HCT116 (cell line): Measurements from ENCODE around the gene DNAH7. TPM values are rescaled to one million over a fixed set of nuclear protein-coding genes. Genes with fewer than 3 reads are reported as not detected.

Experiments used
- ATAC-seq: fragments of 200-7000 bp; cut with Tn5 transposase; 2 replicates; pipeline ENCODE4 v1.9.1; 2020; ENCODE audit warnings: mild to moderate bottlenecking, moderate library complexity
- BruUV-seq: library from RNA; stranded (reverse); fragments of 400-500 nt; replicated peaks from 2 replicates; lab custom pipeline; 2021; lab: Mats Ljungman, UMichigan
- CTCF ChIA-PET: fragments of 300-600 bp; sonication (Branson Sonifier 250); formaldehyde crosslinking; loops from one replicate; lab custom pipeline; 2021; ENCODE audit warnings: antibody characterized with exemption; lab: Charles Lee
- POLR2A ChIA-PET: fragments of 300-600, 350-600 bp; sonication (Branson Sonifier 250); formaldehyde crosslinking; loops from one replicate; lab custom pipeline; 2021; ENCODE audit warnings: antibody characterized with exemption; lab: Charles Lee
- RAD21 ChIA-PET, 2 experiments: fragments of 300-600 bp; sonication (Branson Sonifier 250); formaldehyde crosslinking; loops; one replicate each; lab custom pipeline; 2023; ENCODE audit warnings: low total read pairs in 2 of 2; ENCODE audit not compliant: uncharacterized antibody in 2 of 2, unreplicated experiment in 2 of 2, low non-redundant PET in 1 of 2; lab: Charles Lee
- DNase-seq: peaks from one replicate; pipeline ENCODE4 v3.0.0-alpha.2; 2010; ENCODE audit warnings: low read depth, low spot score
- H2AFZ ChIP-seq: fragments of 200-600 bp; shearing (Covaris generic), sonication (generic); 2 replicates; pipeline ENCODE4 v1.6.1; 2017; ENCODE audit warnings: low read depth, mixed run types, mixed read lengths, antibody characterized with exemption, low read length; ENCODE audit not compliant: poor library complexity, severe bottlenecking
- H3K27ac ChIP-seq: 2 replicates; pipeline ENCODE4 v1.5.1; 2012; ENCODE audit warnings: low read depth, low read length
- H3K27me3 ChIP-seq: fragments of 200-600 bp; sonication (generic); 2 replicates; pipeline ENCODE4 v1.6.1; 2016; ENCODE audit warnings: mixed run types, low read length, mixed read lengths; ENCODE audit not compliant: insufficient read depth
- H3K36me3 ChIP-seq, 2 experiments: fragments of 200-500 bp in 1 of 2; fragments of 200-600 bp in 1 of 2; sonication (Bioruptor generic) in 1 of 2; sonication (generic) in 1 of 2; 2 replicates each; pipeline versions ENCODE4 v1.5.1 to v1.6.1; 2014 to 2016; ENCODE audit warnings: low read length in 2 of 2, inconsistent platforms in 1 of 2, mixed read lengths in 1 of 2, mixed run types in 1 of 2; ENCODE audit not compliant: insufficient read depth in 2 of 2, control insufficient read depth in 1 of 2
- H3K4me1 ChIP-seq, 2 experiments: fragments of 200-600 bp in 1 of 2; sonication (generic) in 1 of 2; 2 replicates each; pipeline versions ENCODE4 v1.5.1 to v1.6.1; 2012 to 2017; ENCODE audit warnings: low read length in 2 of 2, inconsistent platforms in 1 of 2, mild to moderate bottlenecking in 1 of 2, mixed read lengths in 1 of 2, mixed run types in 1 of 2, moderate library complexity in 1 of 2; ENCODE audit not compliant: insufficient read depth in 2 of 2, control insufficient read depth in 1 of 2
- H3K4me2 ChIP-seq: fragments of 200-600 bp; sonication (generic); 2 replicates; pipeline ENCODE4 v1.6.1; 2017; ENCODE audit warnings: mixed run types, low read length, mixed read lengths
- H3K4me3 ChIP-seq, 2 experiments: fragments of 200-600 bp in 1 of 2; sonication (generic) in 1 of 2; replicated peaks in 1 of 2; 2 replicates each; pipeline ENCODE4 v1.5.1; 2011 to 2016; ENCODE audit warnings: low read length in 2 of 2, control low read depth in 1 of 2, low read depth in 1 of 2, mild to moderate bottlenecking in 1 of 2, mixed read lengths in 1 of 2, mixed run types in 1 of 2
- H3K79me2 ChIP-seq: fragments of 200-600 bp; sonication (generic); 2 replicates; pipeline ENCODE4 v1.6.1; 2017; ENCODE audit warnings: mild to moderate bottlenecking, mixed run types, low read length, moderate library complexity, mixed read lengths; ENCODE audit not compliant: insufficient read depth
- H3K9ac ChIP-seq: fragments of 200-600 bp; sonication (generic); 2 replicates; pipeline ENCODE4 v1.6.1; 2016; ENCODE audit warnings: low read length, mixed read lengths
- H3K9me2 ChIP-seq: fragments of 200-600 bp; sonication (generic), shearing (Covaris generic); 2 replicates; pipeline ENCODE4 v1.6.1; 2017; ENCODE audit warnings: mixed run types, mild to moderate bottlenecking, moderate library complexity; ENCODE audit not compliant: insufficient read depth
- H3K9me3 ChIP-seq, 2 experiments: fragments of 200-500 bp in 1 of 2; fragments of 200-600 bp in 1 of 2; sonication (Bioruptor generic) in 1 of 2; sonication (generic) in 1 of 2; 2 replicates each; pipeline ENCODE4 v1.6.1; 2014 to 2017; ENCODE audit warnings: low read length in 2 of 2, mixed read lengths in 2 of 2, inconsistent platforms in 1 of 2, low read depth in 1 of 2, mild to moderate bottlenecking in 1 of 2, mixed run types in 1 of 2, moderate library complexity in 1 of 2; ENCODE audit not compliant: control insufficient read depth in 1 of 2, insufficient read depth in 1 of 2
- H4K20me1 ChIP-seq: fragments of 200-600 bp; sonication (generic), shearing (Covaris generic); 2 replicates; pipeline ENCODE4 v1.6.1; 2017; ENCODE audit warnings: mixed run types, mild to moderate bottlenecking, moderate library complexity; ENCODE audit not compliant: insufficient read depth
- EGR1 ChIP-seq: IDR thresholded peaks from 2 replicates; pipeline ENCODE4 v1.6.1; 2012; ENCODE audit warnings: low read depth
- EZH2 ChIP-seq: fragments of 200-600 bp; sonication (generic); IDR thresholded peaks from 2 replicates; pipeline ENCODE4 v1.6.1; 2017; ENCODE audit warnings: antibody characterized with exemption, mixed run types
- JUND ChIP-seq: IDR thresholded peaks from 2 replicates; pipeline ENCODE4 v1.6.1; 2012
- POLR2AphosphoS5 ChIP-seq: IDR thresholded peaks from 2 replicates; pipeline ENCODE4 v1.6.1; 2011; ENCODE audit warnings: mild to moderate bottlenecking, low read depth, low read length, moderate library complexity
- SIN3A ChIP-seq: IDR thresholded peaks from 2 replicates; pipeline ENCODE4 v1.6.1; 2012; ENCODE audit warnings: low read depth
- intact Hi-C: fragments of 100-400 bp; cut with micrococcal nuclease; formaldehyde crosslinking; loops from 2 replicates; pipeline ENCODE4 v1.10.0; 2022
- total RNA-seq: library from RNA; stranded (reverse); gene quantifications from one replicate; pipeline ENCODE4 v1.2.1, GENCODE V29; 2021; ENCODE audit not compliant: unreplicated experiment
- TF ChIP-seq, protein P1 (sequence below): IDR thresholded peaks from 2 replicates; pipeline ENCODE4 v1.6.1; 2011; ENCODE audit warnings: mild to moderate bottlenecking, low read length, moderate library complexity; ENCODE audit not compliant: insufficient replicate concordance; ENCODE audit errors: extremely low read depth
- TF ChIP-seq, protein P2 (sequence below): IDR thresholded peaks from 2 replicates; pipeline ENCODE4 v1.6.1; 2012
- TF ChIP-seq, protein P3 (sequence below): IDR thresholded peaks from 2 replicates; pipeline ENCODE4 v1.6.1; 2012; ENCODE audit warnings: low read depth

Gene DNAH7
- total RNA-seq, 1 experiment from 2014 or later = not detected

DNA sequence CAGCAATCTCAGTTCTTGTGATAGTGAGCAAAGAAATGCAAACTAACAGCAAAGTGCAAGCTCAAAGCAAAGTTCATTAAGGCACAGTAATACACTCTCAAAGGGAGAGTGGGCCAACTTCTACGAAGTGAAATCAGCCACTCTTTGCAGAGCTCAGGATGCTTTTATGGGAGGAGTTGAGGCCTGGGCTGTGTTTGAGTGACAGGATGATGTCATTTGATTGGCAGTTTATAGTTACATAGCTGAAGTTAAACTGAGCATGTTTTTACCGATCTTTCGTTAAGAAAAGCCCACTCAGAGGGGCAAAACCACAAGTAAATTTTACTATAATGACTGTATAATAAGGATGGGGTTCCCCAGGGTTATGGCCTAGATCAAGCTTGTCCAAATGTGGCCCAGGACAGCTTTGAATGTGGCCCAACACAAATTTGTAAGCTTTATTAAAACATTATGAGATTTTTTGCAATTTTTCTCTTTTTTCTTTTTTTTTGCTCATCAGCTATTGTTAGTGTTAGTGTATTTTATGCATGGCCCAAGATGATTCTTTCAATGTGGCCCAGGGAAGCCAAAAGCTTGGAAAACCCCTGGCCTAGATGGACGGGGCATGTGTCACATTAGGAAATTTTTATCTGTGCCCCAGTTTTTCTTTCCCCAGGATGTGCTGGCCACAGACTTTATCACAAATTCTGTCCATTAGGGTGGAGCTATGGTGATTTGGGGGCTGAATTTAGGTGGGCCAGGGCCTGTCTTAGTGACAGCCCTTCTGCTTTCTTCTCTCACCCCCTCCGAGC is 8.3 kb upstream of the DNAH7 start:
- no peak for DNase-seq
- no TSS peak for BruUV-seq
- Histone ChIP-seq H3K27me3 (no peaks in the 10 kb centered on the region), H3K4me2 (no peak overlapping the region)
- TF ChIP-seq, protein P1, sequence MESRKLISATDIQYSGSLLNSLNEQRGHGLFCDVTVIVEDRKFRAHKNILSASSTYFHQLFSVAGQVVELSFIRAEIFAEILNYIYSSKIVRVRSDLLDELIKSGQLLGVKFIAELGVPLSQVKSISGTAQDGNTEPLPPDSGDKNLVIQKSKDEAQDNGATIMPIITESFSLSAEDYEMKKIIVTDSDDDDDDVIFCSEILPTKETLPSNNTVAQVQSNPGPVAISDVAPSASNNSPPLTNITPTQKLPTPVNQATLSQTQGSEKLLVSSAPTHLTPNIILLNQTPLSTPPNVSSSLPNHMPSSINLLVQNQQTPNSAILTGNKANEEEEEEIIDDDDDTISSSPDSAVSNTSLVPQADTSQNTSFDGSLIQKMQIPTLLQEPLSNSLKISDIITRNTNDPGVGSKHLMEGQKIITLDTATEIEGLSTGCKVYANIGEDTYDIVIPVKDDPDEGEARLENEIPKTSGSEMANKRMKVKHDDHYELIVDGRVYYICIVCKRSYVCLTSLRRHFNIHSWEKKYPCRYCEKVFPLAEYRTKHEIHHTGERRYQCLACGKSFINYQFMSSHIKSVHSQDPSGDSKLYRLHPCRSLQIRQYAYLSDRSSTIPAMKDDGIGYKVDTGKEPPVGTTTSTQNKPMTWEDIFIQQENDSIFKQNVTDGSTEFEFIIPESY = no peak
- TF ChIP-seq JUND (no peak), SIN3A (no peak), EGR1 (no peak), POLR2AphosphoS5 (no peak), EZH2 (no peak)
- TF ChIP-seq, protein P2, sequence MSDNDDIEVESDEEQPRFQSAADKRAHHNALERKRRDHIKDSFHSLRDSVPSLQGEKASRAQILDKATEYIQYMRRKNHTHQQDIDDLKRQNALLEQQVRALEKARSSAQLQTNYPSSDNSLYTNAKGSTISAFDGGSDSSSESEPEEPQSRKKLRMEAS = no peak
- TF ChIP-seq, protein P3, sequence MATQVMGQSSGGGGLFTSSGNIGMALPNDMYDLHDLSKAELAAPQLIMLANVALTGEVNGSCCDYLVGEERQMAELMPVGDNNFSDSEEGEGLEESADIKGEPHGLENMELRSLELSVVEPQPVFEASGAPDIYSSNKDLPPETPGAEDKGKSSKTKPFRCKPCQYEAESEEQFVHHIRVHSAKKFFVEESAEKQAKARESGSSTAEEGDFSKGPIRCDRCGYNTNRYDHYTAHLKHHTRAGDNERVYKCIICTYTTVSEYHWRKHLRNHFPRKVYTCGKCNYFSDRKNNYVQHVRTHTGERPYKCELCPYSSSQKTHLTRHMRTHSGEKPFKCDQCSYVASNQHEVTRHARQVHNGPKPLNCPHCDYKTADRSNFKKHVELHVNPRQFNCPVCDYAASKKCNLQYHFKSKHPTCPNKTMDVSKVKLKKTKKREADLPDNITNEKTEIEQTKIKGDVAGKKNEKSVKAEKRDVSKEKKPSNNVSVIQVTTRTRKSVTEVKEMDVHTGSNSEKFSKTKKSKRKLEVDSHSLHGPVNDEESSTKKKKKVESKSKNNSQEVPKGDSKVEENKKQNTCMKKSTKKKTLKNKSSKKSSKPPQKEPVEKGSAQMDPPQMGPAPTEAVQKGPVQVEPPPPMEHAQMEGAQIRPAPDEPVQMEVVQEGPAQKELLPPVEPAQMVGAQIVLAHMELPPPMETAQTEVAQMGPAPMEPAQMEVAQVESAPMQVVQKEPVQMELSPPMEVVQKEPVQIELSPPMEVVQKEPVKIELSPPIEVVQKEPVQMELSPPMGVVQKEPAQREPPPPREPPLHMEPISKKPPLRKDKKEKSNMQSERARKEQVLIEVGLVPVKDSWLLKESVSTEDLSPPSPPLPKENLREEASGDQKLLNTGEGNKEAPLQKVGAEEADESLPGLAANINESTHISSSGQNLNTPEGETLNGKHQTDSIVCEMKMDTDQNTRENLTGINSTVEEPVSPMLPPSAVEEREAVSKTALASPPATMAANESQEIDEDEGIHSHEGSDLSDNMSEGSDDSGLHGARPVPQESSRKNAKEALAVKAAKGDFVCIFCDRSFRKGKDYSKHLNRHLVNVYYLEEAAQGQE = no peak
- TF ChIP-seq, all 23 proteins: peak for 0
- no peak overlapping the region for H3K9ac ChIP-seq
- ATAC-seq = no peak
- intact Hi-C loops = no loop called here
- CTCF ChIA-PET = interaction anchor here (1.0 to 2.7 kb wide), 7 partner anchors 9 to 412 kb away, joined by 3 to 21 read pairs (median 5); partner anchors contain the start of gene DNAH7
- H3K79me2 ChIP-seq = no peaks in the 10 kb centered on the region
- POLR2A ChIA-PET = no interaction called here
- H2AFZ ChIP-seq = no peak overlapping the region
- H3K4me3 ChIP-seq = no peak overlapping the region
- no peaks in the 10 kb centered on the region for H3K36me3 ChIP-seq
- H3K27ac ChIP-seq = no peak overlapping the region
- no peaks in the 10 kb centered on the region for H3K4me1 ChIP-seq
- no peaks in the 10 kb centered on the region for H3K9me3 ChIP-seq
- no peaks in the 10 kb centered on the region for H3K9me2 ChIP-seq
- RAD21 ChIA-PET = interaction anchor here in 1 of 2 experiments (1.4 kb wide), 1 partner anchor 260 kb away, joined by 6 read pairs; no protein-coding TSS in a partner anchor
- H4K20me1 ChIP-seq = no peaks in the 10 kb centered on the region
